NCI-H187 treated with DMSO at 0.1 percent for 48 hours (cell line): ENCODE data around the gene MOBP.

ENCODE experiments used
- DNase-seq: peaks from one replicate; lab custom pipeline; 2025; lab: John Stamatoyannopoulos, UW

Gene MOBP

DNA sequence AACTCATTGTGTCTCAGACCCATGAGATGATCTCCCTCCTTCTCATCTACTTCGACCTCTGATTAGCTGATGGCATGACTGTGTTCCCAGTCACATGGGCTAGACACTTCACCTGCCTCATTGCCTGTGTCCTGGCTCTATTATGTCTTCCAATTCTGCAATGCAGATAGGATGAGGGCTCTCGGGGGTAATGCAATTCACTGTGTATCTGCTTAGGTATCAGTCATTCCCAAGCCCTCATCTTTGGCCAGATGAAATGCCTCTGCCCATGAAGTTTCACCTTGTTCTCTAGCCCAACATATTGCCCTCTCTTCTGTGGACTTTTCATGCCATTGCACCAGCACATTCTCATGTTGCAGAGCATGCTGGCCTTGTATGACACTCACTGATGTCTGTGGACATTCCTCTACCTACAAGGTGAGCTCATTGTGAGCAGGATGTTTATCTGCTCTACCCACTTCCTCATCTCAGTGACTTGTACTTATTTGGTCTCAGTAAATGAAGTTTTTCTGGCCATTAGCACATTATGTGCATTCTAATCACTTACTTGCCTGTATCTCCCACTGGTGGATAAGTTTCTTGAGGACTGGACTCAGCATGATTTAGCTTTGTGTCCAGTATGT is 32.3 kb downstream of the MOBP start:
- no peak for DNase-seq

DNA sequence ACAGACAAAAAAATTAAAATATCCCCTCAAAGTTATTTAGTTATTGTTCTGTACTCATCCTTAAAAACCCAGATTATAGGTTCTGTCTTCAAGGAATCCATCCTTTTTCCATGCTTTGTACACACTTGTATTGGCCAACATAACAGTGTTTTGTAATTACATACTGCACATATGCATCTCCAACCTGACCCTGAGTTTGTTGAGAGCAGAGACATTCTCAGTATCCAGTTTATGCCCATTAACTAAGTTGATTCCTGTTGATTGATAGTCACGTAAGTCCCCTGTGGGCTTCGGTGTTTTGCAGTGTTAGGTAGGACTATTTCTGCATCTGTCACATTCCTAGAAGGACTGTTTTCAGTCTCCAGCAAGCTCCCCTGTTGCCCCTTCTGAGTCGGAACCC is 33.6 kb downstream of the MOBP start:
- DNase-seq = no peak

DNA sequence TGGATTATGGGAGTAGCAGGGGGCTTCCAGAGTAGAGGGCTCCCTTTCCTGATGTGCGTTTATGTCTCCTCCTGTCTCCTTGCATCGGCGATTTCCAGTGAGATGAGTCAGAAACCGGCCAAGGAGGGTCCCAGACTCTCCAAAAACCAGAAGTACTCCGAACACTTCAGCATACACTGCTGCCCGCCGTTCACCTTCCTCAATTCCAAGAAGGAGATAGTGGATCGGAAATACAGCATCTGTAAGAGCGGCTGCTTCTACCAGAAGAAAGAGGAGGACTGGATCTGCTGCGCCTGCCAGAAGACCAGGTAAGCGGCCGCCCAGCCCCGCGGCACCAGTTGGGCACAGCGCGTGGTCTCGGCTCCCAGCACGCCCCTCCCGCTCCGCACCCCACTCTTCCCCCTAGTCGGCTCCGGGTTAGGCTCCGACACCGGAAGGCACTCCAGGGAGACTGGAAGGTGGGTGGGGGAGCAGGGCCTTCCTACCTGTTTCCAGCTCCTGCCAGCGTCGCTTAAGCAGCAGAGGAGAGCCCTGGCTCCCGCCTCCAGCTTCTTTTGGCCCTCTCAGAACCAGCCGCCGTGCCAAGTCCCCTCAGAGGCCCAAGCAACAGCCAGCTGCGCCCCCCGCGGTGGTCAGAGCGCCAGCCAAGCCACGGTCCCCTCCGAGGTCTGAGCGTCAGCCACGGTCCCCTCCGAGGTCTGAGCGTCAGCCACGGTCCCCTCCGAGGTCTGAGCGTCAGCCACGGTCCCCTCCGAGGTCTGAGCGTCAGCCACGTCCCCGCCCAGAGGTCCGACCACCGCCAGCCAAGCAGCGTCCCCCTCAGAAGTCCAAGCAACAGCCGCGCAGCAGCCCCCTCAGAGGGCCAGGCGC is 34.7 kb downstream of the MOBP start:
- no peak for DNase-seq

DNA sequence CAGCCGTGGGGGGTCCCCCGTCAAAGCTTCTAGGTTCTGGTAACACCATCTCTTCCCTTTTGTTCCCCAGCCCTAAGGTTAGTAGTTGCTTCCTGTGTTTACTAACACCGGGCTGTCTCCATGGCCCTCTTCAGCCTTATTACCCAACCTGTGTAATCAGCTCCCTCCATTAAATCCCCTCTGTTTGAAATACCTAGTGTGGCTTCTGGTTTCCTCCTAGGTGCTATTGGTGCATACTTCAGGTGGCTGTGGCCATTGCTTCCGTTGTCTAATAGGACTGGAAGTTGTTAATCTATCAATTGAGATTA is 35.3 kb downstream of the MOBP start:
- no peak for DNase-seq

DNA sequence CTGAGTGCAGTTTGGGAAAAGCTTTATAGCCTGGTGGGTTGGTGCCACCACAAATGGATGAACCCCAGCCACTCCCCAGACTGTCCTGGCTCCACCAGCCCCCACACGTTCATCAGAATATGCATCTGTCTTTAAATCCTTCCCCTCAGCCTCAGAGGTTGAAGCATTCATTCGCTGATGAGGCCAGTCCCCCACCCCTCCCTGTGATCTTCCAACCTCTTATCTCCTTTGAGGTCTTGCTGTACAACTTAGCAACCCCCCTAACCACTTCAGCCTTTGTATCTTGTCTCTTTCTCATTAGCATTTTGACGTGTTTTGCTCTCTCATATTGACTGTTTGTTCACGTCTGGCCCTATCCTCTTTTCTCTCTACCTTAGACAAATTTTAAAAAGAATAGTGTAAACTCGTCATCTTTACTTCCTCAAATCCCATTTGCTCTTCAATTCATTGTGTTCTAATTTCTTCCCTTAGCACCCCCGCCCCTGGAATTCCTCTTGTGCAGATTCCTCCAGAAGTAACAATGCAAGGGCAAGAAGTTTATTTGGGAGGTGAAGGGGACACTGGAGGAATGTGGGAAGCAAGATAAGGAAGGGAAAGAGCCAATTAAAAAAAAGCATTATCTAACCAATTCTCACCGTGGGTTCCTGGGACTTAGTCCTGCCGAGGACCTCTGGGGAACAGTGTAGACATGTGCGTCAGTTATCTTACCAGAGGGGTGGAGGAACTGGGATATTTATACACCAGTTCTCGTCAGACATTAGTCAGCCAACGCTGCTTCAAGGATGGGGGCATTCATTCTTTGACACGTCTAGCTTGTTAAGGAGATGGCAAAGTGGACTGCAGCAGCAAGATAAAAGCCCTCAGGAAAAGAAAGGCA is 38.6 kb downstream of the MOBP start:
- no peak for DNase-seq

DNA sequence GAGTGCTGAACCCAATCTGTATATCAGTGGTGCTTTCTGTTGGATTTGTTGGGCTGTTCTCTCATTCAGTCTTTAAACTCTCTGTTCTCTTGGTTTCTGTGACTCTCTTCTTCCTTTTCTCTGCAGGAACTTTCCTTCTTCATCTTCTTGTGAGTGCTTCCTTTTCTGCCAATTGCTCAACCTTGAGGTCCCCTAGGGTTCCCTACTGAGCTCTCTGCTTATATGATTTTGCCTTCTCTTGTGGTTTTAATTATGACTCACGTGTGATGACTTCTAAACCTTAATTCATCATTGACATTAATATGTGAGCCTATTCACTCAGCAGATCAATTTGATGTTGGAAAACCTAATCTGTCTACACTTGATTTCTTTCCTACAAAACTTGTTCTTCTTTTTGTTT is 39.4 kb downstream of the MOBP start:
- no peak for DNase-seq

DNA sequence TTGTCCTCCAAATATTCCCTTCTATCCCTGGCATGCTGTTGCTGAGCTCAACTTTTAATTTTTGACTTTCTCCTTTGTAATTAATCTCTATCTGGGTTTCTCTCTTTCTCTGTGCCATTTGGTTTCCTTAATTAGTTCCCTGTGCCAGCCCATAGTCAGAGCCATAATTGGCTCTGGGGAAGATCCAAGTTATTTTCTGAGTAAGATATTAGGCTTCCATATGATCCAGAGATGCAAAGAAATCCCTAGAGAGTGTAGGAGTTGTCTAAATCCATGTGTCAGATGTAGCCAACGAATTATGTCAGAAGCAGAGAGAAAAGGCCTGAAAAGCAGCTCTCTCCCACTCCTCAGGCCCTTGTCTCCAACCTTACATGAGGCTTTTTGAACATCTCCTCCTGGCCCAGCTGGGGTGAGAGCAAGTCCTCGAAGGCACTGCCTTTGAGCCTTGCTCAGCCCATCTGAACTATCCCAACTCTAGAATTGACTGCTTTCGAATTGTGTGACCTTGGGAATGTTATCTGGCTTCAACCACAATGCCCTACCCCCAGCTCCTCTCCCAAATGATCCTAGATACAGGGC is 46.4 kb downstream of the MOBP start:
- no peak for DNase-seq

DNA sequence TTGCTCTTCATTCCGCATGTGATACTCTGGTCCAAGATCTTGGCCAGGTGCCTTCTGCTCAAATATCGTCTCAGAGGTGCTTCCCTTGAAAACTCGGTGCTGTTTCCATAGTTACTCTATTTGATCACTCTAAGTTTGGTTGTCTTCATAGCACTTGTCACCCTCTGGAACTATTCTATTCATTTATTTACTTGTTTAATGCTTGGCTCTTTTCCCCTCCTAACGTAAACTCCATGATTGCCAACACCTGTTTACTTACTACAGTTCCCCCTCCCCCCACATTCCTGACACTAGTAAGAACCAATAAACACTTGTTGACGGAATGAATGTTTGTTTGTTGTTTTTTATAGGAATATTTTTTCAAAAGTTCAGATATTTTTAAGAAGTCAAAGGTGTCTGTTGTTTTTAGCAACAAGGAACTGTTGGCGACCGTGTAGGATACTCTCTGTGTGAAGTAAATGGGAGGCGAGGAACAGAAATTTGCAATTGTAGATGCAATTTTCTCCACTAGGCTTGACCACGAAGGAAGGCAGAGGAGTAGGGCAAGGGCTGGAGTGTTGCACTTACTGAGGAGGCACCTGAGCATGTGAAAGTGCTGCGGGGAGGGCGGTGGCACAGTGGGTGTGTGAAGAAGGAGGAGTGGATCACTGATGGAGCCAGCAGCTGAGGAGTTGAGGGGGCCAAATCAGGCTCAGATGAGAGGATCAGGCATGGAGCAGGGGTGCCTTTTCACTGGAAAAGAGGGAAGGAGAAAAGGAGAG is 48.4 kb downstream of the MOBP start:
- DNase-seq = no peak

DNA sequence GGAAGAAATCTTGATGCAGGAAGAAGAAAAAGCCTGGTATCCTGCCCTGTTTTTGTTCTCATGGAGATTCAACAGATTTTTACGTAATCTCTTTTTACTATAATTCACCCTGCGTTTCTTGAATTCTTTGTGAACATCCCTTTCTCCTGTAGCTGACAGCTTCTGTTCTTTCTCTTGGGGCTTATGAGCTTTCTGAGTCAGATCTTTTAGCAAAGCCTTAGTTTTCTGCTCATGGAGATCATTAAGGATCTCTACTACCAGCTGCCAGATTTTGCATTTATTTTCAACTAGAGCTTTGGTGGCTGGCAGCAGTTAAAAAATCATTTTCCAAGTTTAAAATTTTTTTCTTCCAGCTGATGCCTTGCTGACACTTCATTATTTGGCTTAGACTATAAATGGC is 51.6 kb downstream of the MOBP start:
- DNase-seq = no peak

DNA sequence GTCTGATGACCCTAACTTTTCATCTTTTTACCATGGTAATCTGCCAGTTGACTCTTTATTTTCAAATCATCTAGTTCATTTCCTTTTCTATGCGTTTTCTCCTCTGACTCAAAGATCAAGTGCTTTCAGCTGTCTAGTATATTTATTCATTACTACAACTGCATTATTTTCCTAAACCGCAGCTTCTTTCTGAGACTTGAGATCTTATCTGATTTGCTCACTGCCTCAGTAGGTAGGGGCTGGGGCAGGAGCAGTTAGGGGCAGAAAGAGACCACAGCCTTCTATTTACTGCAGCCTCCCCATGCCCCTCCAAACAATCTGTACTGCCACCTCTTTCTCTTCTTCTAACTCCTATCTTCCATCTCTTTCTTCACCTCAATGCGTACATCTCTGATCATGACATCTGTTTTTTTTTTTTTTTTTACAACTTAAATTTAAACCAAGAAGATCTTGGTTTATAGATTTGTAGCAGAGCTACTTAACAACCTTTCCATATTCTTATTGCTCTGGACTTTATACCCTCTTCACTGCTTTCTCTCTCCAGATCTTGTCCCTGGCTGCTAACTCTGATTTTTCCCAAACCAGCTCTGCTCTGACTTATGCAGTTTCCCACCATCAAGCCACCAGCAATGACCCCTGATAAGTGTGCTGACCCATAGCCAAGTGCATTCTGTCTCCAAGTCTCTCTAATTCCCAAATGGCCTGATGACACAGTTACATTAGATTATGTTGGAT is 52.2 kb downstream of the MOBP start:
- DNase-seq = no peak

DNA sequence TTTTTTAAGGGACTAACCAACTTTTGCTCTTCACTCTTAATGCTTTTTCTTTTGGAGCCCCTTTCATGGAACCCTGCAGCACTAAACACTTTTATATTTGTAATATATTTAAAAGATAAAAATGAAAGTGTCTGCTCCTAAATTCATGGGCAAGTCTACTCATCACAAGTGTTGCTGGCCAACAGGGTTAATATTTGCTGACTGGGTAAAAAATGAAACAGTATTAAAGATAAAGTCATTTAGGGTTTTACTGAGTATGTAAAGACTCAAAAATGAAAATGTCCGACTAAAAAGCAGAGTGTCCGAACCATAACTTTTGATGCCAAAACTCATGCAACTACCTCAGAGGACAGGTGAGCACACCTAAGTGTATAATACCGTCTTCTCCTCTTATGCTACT is 54.0 kb downstream of the MOBP start:
- DNase-seq = no peak

DNA sequence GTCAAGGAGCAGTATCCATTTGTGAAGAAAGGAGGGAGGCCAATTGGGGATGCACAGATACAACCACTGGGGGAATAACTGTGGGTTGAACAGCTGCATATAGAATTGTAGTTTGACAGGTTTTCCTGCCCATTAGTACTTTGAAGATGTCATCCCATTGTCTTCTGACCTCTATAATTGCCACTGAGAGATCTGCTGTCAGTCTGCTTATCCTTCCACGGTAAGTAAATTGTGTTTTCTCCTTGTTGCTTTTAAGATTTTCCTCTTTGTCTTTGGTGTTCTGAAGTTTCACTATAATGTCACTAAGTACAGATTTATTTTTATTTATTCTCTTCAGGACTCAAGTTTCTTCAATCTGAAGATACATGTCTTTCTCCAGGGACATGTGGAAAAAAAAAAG is 56.6 kb downstream of the MOBP start:
- no peak for DNase-seq

DNA sequence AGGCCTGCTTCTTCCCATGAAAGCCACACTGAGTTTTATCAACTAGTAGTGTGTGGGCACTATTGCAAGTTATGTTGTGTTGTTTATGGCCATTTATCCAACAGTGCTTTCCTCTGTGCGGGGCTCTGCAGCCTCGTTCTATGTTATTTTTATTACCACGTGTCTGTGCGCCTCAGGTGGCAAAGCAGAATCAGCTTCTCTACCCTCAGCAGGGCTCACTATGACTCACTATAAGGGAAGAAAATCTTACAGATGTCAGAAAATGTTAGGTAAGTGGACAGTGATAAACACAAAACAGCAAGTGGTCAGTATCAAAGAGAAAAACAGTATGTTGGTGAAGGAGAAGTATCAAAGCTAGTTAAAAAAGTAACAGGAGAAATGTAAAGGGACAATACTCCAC is 61.4 kb downstream of the MOBP start:
- no peak for DNase-seq

DNA sequence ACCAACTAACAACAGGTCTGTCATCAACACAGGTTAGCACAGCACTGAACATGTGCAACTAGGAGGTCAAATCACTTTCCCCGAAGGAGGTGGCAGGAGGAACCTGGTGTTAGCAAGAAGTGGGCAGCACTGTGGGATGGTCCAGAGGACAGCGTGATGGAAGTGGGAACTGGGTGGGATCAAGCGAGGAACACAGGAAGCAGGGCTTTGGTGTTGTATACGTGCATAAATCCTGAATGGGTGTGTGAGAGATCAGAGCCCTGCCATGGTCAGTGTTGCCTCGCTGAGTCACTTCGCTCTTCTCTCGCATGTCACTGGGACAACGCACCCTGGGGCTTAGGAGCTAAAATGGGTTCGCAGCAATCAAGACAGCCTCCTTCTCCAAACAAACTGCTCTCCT is 62.1 kb downstream of the MOBP start:
- DNase-seq = no peak

DNA sequence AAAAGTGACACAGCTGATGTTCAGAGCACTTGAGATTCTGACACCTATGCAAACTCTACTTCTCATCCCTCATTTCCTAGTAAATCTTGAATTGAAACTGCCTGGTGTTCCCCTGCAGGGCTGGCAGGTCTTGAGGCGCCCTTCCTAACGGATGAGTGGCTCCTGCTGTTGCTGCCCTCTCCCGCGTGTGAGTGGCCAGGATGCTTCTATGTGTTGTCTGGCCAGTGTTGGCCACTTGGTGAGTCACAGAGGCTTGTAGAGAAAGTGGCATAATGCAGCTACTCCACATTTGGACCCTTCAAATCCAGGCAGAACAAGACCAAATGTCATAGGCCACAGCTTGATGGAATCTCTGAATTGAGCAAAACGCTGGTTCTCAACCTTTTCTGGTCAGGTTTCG is 63.6 kb downstream of the MOBP start:
- DNase-seq = no peak

DNA sequence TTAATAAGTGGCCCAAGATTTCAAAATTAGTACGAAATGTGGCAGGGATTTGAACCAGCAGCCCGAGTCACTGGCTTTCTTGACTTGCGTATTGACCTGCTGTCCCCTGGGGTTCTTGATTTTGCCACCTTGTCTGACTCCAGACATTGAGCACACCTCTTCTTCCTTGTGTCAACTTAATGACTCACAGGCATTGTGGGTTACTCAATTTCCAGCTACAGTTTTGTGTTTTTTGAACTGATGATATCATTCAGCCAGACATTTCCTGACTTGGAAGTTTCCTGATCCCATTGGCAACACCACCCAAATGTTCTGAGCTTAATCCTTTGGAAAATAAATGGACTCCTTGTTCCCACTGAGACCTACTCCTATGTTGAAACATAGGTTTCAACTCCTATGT is 64.2 kb downstream of the MOBP start:
- DNase-seq = no peak

DNA sequence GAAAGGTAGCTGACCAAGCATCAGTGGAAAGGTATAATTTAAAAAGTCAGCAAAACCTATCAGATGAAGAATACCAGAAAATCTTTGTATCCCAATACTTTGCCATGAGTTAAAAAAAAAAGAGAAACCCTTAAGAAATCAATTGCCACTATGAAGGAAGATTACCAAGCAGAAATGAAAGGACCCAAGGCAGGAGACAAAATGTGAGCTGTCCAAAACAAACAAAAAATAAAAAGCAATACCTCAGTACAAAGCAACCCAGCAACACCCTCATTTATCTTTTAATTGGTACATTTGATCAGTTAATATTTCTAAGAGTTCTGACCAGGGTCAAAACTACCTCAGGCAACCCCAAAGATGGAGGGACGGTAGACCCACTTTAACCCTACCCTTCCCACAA is 65.3 kb downstream of the MOBP start:
- no peak for DNase-seq

DNA sequence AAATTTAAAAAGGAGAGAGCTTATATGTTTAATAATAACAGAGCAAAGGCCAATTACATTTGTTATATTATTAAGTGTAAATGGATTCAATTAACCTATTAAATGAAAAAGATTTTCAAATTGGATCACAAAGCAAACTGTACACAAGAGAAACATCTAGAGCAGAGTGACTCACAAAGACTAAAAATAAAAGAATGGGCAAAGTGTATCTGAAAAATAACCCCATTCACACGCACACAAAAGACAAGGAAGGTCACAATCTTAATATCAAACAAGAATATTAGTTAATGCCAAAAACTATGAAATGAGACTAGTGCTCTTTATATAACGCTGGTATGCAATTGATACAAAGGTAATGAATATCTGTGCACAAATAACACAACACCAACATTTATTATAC is 65.7 kb downstream of the MOBP start:
- DNase-seq = no peak

DNA sequence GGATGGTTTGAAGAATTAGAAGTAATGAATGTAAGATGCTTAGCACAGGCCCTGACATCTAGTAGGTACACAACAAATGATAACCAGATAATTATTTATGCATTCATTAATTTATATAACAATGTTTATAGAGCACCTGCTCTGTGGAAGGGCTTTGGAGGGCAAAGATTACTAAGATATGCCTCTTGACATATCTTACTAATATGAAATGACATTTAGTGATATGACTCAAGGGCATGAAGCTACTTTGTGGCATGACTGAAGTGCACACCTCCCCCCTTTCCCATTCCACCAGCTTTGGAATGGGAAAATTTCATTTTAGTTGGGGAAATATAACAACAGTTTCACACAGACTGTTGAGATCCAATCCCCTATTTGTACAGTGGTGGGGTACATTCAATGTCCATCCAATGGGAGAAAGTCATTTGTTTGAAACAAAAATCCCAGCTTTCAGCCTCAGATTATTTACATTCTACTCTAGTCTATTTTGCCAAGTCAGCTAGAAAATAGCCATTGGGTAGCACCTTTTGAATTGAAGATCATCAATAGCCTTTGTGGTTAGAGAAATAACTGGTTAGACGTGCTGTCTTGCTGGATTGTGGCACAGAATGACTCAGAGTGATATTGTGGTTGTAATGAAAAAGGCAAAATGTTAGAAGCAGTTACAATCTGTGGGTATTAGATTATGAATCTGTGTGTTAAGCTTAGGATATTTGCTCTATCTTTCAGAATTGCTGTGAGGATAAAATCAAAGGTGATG is 72.9 kb downstream of the MOBP start:
- no peak for DNase-seq

DNA sequence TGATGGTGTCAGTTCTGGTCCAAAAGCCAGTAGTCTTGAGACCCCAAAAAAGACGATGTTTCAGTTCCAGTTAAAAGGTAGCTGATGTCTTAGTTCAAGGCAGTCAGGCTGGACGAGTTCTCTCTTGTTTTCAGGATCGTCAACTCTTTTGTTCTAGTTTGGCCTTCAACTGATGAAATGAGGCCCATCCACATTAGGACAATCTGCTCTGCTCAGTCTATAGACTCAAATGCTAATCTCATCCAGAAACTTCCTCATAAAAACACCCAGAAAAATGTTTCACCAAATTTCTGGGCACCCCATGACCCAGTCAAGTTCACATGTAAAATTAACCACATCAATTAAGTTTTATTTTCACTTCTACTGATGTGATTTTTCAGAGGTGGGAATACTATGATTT is 74.0 kb downstream of the MOBP start:
- no peak for DNase-seq
